GM18519 (cell line): ENCODE data around the gene BLTP3B.
"Not testable (repeated sequence)": the region's sequence is repeated elsewhere in the genome, so short reads cannot be mapped to it uniquely, and the experiment has no call there.

Experiments used
- ATAC-seq: cut with Tn5 transposase; IDR thresholded peaks from one replicate; pipeline ENCODE4 v1.9.1; 2021; ENCODE audit warnings: mild to moderate bottlenecking, moderate library complexity; ENCODE audit not compliant: unreplicated experiment, low FRiP score

The BLTP3B gene, protein sequence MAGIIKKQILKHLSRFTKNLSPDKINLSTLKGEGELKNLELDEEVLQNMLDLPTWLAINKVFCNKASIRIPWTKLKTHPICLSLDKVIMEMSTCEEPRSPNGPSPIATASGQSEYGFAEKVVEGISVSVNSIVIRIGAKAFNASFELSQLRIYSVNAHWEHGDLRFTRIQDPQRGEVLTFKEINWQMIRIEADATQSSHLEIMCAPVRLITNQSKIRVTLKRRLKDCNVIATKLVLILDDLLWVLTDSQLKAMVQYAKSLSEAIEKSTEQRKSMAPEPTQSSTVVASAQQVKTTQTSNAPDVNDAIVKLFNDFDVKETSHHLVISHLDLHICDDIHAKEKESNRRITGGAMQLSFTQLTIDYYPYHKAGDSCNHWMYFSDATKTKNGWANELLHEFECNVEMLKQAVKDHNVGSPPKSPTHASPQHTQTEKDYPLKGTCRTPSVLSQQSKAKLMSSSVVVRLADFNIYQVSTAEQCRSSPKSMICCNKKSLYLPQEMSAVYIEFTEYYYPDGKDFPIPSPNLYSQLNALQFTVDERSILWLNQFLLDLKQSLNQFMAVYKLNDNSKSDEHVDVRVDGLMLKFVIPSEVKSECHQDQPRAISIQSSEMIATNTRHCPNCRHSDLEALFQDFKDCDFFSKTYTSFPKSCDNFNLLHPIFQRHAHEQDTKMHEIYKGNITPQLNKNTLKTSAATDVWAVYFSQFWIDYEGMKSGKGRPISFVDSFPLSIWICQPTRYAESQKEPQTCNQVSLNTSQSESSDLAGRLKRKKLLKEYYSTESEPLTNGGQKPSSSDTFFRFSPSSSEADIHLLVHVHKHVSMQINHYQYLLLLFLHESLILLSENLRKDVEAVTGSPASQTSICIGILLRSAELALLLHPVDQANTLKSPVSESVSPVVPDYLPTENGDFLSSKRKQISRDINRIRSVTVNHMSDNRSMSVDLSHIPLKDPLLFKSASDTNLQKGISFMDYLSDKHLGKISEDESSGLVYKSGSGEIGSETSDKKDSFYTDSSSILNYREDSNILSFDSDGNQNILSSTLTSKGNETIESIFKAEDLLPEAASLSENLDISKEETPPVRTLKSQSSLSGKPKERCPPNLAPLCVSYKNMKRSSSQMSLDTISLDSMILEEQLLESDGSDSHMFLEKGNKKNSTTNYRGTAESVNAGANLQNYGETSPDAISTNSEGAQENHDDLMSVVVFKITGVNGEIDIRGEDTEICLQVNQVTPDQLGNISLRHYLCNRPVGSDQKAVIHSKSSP (N-terminal part only)

DNA sequence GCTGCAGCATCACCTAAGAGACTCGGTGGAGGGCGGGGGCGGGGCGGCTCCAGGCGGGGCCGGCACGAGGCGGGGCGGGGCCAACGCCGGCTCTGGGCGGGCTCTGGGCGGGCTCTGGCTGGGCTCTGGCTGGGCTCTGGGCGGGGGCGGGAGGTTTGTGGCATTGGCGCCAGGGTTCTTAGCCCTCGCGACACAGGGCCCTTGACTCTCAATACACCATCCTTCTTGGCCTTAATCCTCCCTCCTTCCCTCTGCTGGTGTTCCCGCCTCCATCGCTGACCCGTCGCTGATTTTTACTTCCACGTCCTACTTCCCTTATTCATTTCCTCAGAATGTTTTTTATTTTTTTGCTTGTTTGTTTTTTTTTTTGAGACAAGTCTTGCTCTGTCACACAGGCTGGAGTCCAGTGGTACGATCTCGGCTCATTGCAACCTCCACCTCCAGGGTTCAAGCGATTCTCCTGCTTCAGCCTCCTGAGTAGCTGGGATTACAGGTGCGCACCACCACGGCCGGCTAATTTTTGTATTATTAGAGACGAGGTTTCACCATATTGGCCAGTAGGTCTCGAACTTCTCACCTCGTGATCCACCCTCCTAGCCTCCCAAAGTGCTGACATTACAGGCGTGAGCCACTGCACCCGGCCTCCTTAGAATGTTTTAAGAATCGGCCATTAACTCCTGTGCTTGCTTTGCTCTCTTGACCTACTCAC is at the start of gene BLTP3B:
Gene BLTP3B, minus strand, starts transcription at position 24 of the 709 bp plus-strand sequence. CDS start 239 bp downstream, outside the sequence.
- ATAC-seq: peak; percentile 35

- ATAC-seq: no peak
Observed at GRCh38 chr12:100189636-100190394, 47.1 kb upstream of the BLTP3B start.

DNA sequence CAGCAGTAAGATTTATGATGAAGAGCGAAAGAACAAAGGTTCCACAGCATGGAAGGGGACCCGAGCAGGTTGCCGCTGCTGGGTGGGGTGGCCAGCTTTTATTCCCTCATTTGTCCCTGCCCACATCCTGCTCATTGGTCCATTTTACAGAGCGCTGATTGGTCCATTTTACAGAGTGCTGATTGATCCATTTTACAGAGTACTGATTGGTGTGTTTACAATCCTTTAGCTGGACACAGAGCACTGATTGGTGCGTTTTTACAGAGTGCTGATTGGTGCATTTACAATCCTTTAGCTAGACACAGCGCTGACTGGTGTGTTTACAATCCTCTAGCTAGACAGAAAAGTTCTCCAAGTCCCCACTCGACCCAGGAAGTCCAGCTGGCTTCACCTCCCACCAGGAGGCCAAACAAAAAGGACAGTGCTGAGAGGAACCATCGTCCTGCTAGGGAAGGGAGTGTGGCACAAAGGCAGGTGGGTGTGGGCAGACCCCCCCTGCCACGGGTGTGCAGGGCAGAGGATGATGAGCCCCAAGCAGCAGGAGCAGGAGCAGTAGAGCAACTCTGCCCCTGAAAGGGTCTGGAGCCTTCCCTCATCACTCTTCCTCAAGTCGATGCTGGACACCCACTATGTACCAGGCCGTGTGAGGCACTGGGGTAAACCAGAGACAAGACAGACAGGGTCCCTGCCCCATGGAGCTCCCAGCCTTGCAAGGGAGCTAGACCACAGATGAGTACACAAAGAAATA is 46.4 kb upstream of the BLTP3B start:
- ATAC-seq: not testable (repeated sequence)

GRCh38 chr12:100187857-100188519 is 45.3 kb upstream of the BLTP3B start:
- ATAC-seq: no peak

- no peak for ATAC-seq
Observed at GRCh38 chr12:100187068-100187467, 44.4 kb upstream of the BLTP3B start.

DNA sequence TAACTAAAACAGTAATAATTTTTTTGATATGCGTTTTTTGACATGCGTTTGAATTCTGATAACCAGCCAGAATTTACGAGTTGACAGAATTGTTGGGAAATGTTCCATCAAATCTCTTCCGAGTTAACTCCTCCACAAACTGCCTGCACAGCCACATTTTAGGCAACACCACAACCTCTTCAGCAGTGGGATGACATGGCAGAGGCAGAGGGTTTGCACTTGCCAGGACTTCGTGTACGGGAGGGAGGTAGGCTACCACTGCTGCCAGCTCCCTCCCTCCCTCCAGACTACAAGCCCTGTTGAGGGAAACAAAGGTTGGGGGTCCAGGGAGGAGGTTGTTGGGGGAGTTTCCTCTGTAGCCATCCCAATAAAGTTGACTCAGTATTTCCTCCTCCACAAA is 43.4 kb upstream of the BLTP3B start:
- no peak for ATAC-seq

DNA sequence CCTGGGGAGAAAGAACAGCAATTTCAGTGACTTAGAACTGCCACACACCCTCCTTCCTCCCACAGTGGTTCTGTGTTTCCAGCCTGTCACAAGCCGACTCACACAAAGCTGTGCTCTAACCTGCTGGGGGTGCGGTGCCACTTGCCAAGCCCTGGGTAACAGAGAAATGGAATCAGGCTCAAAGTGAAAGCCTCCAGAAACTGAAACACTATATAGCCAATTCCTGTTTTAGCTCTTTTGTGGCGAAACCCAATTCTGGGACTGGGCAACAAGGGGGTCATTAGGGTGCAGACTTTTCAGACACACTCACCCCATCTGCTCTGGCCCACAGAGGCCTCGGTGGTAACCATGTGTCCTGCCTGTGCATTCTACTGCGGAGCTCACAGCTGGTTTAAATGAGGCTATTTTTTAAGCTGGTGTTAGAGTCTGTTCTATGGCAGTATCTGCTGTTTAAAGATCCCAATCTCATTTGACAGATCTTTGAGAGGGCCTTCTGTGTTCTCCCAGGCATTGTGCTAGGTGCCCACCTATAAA is 42.8 kb upstream of the BLTP3B start:
- ATAC-seq: peak; percentile 75

- no peak for ATAC-seq
Observed at GRCh38 chr12:100184549-100185145, 42.0 kb upstream of the BLTP3B start.

- ATAC-seq: no peak
Observed at GRCh38 chr12:100179252-100179651, 36.6 kb upstream of the BLTP3B start.

- ATAC-seq: not testable (repeated sequence)
Observed at GRCh38 chr12:100176493-100176892, 33.8 kb upstream of the BLTP3B start.

- no peak for ATAC-seq
Observed at GRCh38 chr12:100174495-100174894, 31.8 kb upstream of the BLTP3B start.

GRCh38 chr12:100173111-100173510 is 30.4 kb upstream of the BLTP3B start:
- no peak for ATAC-seq

- no peak for ATAC-seq
Observed at GRCh38 chr12:100171248-100171647, 28.6 kb upstream of the BLTP3B start.

GRCh38 chr12:100170313-100170858 is 27.7 kb upstream of the BLTP3B start:
- no peak for ATAC-seq

GRCh38 chr12:100169345-100169744 is 26.7 kb upstream of the BLTP3B start:
- no peak for ATAC-seq

- ATAC-seq: no peak
Observed at GRCh38 chr12:100168562-100168961, 25.9 kb upstream of the BLTP3B start.

DNA sequence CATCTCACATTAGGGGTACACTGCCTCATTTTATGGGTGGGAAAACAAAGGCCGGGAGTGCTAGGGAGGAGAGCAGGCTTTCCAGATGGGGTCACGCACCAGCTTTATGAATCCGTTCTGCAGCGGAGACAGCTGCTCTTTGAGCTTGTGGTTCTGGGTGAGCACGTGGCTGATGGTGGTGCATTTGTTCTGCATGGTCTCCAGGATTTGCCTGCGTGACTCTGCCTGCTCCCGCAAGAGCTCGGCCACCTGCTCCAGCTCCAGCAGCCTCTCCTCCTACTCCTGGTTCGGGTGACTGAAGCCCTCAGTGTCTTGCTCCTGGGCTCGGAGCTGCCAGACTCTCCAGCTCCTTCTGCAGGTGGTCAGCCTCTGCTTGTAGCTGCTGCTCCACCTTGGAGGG is 23.6 kb upstream of the BLTP3B start:
- no peak for ATAC-seq
